Stimulated activated CD4-positive, alpha-beta T cell treated with anti-CD3 and anti-CD28 coated beads, Interleukin-2, amount 100 ng/mL, for 4 hours (primary cell): ENCODE results near the gene INAFM1.

Experiments
- DNase-seq: peaks from one replicate; pipeline ENCODE4 v3.0.0-alpha.2; 2020; ENCODE audit warnings: low read depth

The INAFM1 gene

DNA sequence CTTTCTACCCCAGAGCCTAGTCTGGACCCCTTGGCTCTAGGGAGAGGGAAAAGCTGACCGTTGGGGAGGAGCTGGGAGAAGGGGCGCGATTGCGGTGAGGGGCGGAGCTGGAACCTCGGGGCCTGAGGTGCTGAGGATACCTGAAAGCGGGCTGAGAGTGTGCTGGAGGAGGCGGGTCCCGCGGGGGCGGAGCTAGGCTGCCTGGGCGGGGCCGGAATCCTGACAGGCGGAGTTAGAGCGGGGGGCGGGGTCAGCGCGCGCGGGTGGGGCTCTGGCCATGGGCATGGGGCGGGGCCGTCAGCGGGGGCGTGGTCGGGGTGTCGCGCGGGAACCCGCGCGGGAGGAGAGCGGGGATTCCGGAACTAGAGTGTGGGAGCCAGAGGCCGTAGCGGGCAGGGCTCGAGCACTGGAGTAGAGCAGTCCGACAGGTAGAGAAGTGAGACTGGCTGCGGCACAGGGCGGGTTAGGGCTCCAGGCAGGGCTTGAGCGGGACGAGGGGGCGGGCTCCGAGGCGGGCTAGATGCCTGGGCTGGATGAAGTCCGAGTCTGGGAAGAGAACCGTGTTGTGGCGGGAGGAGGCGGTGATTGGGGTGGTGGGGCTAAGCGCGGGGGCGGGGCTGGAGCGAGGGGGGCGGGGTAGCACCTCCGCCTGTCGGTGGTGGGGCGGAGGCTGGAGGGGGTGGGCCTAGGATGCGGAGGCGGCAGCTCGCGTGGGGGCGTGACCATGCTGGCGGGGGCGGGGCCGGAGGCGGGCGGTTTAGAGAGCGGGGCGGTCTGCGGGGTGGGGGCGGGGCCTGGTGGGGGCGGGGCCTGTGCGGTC, at the start of gene INAFM1:
TSS of gene INAFM1 (plus strand) at position 815 of the 820 bp plus-strand sequence. CDS start 35 bp downstream, outside the sequence.
- peak; percentile 99 for DNase-seq

- peak; percentile 80 for DNase-seq
Observed at GRCh38 chr19:47225746-47226425, 48.8 kb upstream of the INAFM1 start.

GRCh38 chr19:47226426-47227351, 48.0 kb upstream of the INAFM1 start:
- no peak for DNase-seq

GRCh38 chr19:47227352-47228167, 47.1 kb upstream of the INAFM1 start:
- no peak for DNase-seq

- no peak for DNase-seq
Observed at GRCh38 chr19:47228168-47228936, 46.3 kb upstream of the INAFM1 start.

DNA sequence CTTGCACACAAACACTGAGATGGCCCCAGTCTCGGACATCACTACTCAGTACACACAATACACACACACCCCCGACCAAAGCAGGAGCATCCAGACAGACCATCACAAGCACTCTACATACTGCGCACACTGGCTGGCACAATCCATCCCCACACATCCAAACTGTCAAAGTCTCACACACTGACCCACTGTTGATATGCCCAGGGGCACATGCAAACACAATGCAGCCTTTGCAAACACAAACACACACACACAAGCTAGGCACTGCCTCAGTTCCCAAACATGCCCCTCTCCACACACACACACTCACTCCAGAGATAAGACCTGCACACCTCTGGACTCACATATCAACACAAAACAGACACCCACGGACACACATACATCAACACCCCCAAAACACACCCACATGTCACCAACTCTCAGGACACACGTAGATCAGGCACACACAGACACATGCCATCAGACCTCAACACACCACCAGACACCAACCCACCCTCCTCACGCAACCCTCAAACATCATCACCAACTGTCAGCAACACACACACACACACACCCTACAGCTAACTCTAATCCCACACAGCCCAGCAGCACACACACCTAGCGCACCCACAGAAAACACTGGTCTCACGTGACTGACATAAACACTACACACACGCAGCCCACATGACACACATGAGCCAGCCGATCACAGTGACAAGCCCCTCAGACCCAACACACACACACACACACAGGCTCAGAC, 45.6 kb upstream of the INAFM1 start:
- DNase-seq = no peak

- no peak for DNase-seq
Observed at GRCh38 chr19:47229676-47230053, 45.0 kb upstream of the INAFM1 start.

DNA sequence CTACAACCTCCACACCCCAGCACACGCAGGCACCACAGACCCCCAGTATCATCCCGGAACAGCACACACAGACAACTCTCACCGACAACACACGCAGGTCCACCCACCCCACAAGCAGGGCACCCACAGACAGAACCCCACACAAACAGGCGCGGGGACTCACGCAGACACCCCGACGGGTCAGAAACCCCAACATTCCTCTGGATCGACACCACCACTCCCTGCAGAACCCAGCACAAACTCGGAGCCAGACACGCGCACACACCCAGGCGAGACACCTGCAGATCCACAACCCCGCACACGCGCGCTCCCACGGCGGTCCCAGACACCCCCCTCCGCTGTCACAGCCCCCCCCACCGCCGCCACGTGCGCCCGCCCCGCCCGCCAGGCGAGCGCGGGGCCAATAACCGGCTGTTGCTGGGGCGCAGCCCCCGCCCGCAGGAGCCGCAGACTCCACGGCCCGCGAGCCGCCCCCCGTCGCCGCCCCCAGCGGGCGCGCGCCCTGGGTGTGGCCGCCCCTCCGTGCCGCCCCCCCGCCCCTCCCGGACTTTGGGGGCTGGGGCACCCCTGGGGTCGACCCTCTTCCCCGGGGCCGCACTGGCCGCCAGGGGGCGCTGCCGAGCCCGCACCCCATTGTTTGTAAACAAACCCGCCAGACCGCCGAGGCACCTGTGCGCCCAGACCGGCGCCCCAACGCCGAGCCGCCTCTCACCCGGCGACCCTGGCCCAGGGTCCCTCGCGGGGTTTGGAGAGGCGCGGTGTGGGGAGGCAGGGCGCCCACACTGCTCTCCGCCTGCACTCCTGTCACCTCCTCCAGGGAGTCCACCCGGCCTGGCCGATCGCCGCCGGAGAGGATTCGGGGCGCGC, 44.4 kb upstream of the INAFM1 start:
- DNase-seq = peak; percentile 70

GRCh38 chr19:47230921-47231214, 43.8 kb upstream of the INAFM1 start, which contains the start of gene BBC3:
Gene BBC3 (minus strand): TSS chr19:47231199. CDS start chr19:47228431, 2,768 bp downstream.
- no peak for DNase-seq

- peak; percentile 89 for DNase-seq
Observed at GRCh38 chr19:47231215-47232054, 43.2 kb upstream of the INAFM1 start.

GRCh38 chr19:47232422-47233211, 42.1 kb upstream of the INAFM1 start:
- DNase-seq = no peak

- no peak for DNase-seq
Observed at GRCh38 chr19:47236072-47236675, 38.5 kb upstream of the INAFM1 start.

DNA sequence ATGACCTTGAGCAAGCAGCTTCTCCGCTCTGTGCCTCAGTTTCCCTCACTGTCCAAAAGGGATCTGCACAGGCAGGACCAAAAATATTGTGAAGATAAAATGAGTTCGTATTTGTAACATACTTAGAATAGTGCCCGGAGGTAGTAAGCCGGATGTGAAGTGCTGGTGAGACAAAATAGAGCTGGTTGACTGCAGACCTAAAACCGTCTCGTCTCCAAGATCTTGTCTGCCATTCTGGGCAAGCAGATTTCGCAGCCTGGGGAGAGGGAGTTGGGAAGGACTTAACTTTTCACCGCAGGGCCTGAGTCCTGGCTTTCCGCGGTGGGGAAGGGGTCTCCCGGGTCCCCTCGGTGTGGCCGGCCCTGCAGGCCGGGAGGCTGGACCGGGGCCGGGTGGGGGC, 35.5 kb upstream of the INAFM1 start:
- no peak for DNase-seq

GRCh38 chr19:47239610-47240296, 34.9 kb upstream of the INAFM1 start:
- no peak for DNase-seq

DNA sequence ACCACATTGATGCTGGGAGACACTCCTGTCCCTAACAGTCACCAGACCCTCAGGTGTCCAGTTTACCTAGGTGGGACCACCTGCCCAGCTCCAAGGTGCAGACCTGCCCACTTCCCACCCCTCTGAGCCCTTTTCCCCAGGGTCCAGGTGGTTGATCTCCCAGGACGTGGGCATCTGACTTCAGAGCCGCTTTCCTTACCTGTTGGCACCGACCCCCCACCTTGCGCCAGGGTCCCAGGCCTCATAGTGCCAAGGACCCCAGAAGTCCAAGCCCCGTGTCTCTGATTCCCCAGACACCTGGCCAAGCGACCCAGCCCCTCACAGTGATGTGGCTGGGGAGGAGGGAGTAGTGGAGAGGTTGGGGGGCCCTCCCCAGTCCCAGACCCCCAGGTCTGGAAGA, 34.1 kb upstream of the INAFM1 start:
- no peak for DNase-seq
